Measurements from ENCODE around the gene MAEA.

The MAEA gene

DNA sequence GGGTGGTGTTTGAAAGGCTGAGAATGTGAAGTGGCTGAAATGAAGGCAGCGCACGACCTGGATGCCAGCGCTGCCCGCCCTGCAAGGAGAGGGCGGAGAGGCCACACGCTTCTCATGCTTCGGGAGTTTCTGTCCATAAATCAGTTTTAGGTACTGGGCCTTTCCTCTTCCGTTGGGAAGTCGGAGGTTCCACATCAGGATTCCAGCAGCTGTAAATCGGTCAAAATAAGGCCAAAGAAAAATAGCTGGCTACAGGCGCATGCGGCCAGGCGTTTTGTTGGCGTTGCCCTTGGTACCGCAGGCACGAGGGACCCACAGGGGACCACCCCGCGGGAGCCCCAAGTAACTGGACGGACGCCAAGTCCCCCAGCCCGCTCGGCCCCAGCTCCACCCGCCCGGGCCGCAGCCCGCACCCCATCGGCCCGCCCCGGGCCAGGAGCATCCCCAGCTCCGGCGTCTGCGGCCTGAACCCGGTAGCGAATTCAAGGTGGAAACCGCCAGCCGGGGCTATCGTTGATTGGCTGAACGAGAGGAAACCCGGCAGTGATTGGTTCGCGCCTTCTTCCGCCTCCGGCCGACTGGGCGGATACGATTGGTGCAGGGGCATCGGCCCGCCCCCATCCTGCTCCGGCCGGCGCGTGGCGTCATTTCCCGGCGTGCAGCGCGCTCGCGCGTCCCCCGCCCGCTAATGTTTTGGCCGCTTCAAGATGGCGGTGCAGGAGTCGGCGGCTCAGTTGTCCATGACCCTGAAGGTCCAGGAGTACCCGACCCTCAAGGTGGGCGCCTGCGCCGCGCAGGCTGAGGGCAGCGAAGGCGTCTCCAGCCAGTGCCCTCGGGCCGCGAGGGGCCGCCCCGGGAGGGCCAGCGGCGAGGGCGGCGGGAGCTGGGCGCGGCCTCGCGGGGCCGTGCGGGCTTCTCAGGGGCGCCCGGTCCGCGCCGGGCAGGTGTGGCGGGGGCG, at the start of gene MAEA:
Gene MAEA (plus strand): TSS at position 685 of the 958 bp plus-strand sequence. CDS start 23 bp downstream, at position 708.
- Mint-ChIP-seq H3K36me3 (no peaks in the 10 kb centered on the region), H3K27me3 (no peaks in the 10 kb centered on the region), H3K4me3 (peak within 1 kb of the TSS; percentile 96), H3K9me3 (ENCODE audit: low read depth) (no peaks in the 10 kb centered on the region), H3K27ac (peak within 1 kb of the TSS; percentile 88), H3K4me1 (ENCODE audit: low read depth) (peaks cover 40% of the 10 kb centered on the region)

DNA sequence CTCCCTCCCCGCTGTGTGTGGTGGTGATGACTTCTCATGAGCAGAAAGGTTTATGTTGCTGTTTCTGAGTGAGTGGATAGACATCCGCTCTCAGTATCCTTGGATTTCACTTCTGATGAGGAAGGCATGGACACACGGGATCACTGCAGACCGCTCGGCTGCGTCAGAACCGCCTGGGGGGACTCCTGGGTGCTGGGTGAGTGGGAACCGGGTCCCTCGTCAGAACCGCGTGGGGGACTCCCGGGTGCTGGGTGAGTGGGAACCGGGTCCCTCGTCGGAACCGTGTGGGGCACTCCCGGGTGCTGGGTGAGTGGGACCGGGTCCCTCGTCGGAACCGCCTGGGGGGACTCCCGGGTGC, 49.8 kb upstream of the MAEA start:
- Mint-ChIP-seq H3K36me3 (no peaks in the 10 kb centered on the region), H3K27ac (no peak overlapping the region), H3K4me3 (no peak overlapping the region), H3K4me1 (ENCODE audit: low read depth) (peaks cover 26% of the 10 kb centered on the region), H3K27me3 (no peaks in the 10 kb centered on the region), H3K9me3 (ENCODE audit: low read depth) (no peaks in the 10 kb centered on the region)

DNA sequence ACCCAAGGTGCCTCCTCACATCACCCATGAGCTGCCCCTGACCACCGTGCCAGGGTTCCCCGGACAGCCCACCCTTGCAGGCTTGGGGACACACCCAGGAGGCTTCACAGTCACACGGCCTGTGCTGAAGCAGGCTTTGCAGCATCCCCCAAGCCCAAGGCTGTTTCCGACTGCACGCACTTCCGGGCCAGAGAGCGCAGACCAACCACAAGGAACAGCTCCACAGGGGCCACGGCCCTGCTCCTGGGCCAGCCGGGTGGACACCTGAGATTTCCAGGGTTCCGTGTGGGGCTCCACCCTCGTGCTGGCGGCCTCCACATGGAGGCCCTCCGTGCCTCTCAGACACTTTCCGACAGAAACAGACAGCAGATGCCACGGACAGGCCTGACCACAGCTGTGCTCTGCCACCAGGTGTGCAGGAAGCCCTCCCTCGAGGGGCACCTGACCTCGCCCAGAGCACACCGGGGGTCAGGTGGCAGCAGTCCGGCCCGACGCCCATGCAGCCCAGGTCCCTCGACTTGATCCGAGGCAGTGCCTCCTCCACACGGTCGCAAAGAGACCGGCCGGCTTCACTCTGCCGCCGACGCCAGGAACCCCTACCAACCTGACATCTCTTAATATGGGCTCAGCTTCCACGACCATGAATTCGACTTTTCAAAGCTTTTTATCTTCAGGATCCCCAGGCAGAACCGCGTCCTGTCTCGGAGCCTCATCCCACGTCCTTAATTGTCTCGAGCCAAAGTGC, 48.8 kb upstream of the MAEA start:
- Mint-ChIP-seq H3K4me1 (ENCODE audit: low read depth) (peaks cover 34% of the 10 kb centered on the region), H3K9me3 (ENCODE audit: low read depth) (no peaks in the 10 kb centered on the region), H3K27me3 (no peaks in the 10 kb centered on the region), H3K36me3 (no peaks in the 10 kb centered on the region), H3K27ac (no peak overlapping the region), H3K4me3 (no peak overlapping the region)

DNA sequence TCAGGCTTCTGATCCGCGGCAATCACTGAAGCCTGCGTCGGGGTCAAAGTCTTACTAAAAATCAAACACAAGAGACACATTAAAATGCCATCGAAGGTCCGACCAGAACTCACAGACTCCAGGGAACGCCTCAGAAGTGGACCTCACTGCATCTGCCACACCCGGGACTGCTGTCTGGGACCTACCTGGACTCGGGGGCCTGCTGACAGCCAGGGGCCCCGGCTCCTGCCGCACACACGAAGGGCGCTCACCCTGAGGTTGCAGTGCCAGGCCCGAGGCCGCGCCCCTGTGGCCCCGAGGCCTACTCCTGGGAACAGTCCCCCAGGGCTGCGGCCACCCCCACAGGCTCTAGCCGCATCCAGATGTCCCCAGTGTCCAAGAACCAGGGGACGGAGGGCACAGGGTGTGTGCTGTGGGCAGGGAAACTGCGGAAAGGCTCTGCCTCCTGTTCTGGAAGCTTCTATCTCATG, 48.2 kb upstream of the MAEA start:
- no peaks in the 10 kb centered on the region for H3K27me3 Mint-ChIP-seq
- no peak overlapping the region for H3K27ac Mint-ChIP-seq
- H3K36me3 Mint-ChIP-seq, result no peaks in the 10 kb centered on the region
- no peaks in the 10 kb centered on the region for H3K9me3 Mint-ChIP-seq (ENCODE audit: low read depth)
- H3K4me3 Mint-ChIP-seq, result no peak overlapping the region
- H3K4me1 Mint-ChIP-seq (ENCODE audit: low read depth), result peaks cover 40% of the 10 kb centered on the region

DNA sequence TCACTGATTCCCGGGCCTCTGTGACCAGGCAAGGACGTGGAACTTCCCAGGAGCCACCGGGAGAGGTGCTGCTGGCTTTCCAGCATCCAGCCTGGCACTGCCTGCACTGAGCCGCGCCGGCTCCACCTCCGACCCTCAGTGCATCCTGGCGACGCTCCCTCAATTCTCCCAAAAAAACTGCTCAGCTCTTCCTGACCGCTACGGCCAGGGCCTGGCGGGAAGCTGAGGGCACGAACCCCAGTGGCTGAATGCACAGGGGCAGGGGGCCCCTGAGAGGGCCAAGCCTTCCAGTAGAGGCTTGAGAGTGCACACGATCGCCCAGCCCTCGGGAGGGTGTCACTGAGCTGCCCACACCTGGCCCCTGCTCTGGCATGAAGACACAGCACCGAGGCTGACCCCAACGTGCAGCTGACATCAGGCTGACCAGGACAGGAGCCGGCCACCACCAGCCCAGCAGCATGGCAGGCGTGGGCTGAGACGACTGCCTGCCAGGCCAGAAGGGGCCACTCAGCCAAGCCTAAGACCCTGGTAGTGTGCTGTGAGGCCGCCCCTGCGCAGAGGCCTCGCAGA, 47.7 kb upstream of the MAEA start:
- H3K9me3 Mint-ChIP-seq (ENCODE audit: low read depth), result no peaks in the 10 kb centered on the region
- H3K4me3 Mint-ChIP-seq, result no peak overlapping the region
- no peak overlapping the region for H3K27ac Mint-ChIP-seq
- H3K4me1 Mint-ChIP-seq (ENCODE audit: low read depth), result peaks cover 45% of the 10 kb centered on the region
- no peaks in the 10 kb centered on the region for H3K36me3 Mint-ChIP-seq
- H3K27me3 Mint-ChIP-seq, result no peaks in the 10 kb centered on the region

DNA sequence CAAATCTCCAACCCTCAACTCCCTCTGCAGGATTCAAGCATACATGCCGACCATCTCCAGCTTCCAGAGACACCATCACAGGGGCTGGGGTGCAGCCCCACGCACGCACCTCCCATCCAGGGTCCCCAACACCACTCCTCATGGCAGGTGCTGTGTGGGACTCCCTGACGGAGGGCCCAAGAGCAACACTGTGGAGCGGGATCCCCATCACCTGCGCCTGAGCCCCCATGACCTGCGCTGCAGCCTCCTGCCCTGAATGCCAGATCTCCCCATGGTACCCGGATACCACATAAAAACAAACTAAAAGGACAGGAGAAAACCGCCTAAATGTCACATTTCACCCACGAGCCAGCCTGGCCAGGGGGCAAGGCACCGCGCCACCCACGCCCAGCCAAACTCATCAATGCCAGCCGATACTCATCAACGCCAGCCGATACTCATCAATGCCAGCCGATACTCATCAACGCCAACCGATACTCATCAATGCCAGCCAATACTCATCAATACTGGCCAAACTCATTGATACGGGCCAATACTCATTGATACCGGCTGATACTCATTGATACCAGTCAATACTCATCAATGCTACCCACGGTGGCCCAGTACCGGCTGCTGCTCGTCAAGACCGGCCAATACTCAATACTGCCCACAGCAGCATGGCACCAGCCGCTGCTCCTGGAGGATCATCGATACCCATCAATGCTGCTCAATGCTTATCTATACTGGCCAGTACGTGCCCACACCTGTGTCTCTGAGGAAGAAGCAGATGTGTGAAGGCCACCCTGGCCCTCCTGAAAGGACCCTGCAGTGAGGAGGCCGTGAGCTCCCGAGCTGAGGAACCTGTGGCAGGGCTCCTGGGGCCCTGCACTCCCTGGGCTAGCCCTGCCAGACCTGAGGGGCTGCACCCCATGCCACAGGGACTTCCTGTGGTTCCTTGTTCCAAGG, 46.9 kb upstream of the MAEA start:
- Mint-ChIP-seq H3K27ac (peak overlapping the region; percentile 76), H3K27me3 (no peaks in the 10 kb centered on the region), H3K4me1 (ENCODE audit: low read depth) (peaks cover 47% of the 10 kb centered on the region), H3K9me3 (ENCODE audit: low read depth) (no peaks in the 10 kb centered on the region), H3K36me3 (no peaks in the 10 kb centered on the region), H3K4me3 (peak overlapping the region; percentile 6)

DNA sequence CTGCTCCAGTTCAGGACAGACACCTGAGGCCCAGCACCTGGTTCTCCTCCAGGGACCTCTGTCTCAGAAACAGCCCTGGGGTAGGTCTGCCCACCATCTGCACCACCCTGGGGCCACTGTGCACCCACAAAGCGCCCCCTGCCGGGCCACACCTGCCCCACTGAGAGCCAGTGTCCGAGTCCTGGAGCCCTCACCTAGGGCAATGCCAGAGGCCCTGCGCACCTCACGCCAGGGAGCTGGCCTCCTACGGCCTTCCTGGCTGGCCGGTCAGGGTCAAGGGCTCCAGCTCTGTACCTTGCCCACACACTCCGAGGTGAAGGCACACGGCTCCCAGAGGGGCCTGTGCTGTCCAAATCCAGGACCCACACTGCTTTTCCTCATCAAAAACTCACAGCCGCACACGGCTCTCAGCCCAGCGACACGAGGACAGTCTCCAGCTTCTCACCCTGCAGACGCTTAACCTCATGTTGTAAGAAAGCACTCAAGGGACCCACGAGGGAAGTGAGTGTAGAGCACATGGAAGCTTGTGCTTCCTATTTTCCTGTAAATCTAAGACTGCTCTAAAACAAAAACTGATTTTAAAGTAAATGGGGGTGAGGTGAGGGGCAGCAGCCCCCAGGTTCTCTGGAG, 46.1 kb upstream of the MAEA start:
- Mint-ChIP-seq H3K9me3 (ENCODE audit: low read depth) (no peaks in the 10 kb centered on the region), H3K36me3 (no peaks in the 10 kb centered on the region), H3K4me3 (peak overlapping the region; percentile 46), H3K27ac (peak overlapping the region; percentile 50), H3K4me1 (ENCODE audit: low read depth) (peaks cover 47% of the 10 kb centered on the region), H3K27me3 (no peaks in the 10 kb centered on the region)

DNA sequence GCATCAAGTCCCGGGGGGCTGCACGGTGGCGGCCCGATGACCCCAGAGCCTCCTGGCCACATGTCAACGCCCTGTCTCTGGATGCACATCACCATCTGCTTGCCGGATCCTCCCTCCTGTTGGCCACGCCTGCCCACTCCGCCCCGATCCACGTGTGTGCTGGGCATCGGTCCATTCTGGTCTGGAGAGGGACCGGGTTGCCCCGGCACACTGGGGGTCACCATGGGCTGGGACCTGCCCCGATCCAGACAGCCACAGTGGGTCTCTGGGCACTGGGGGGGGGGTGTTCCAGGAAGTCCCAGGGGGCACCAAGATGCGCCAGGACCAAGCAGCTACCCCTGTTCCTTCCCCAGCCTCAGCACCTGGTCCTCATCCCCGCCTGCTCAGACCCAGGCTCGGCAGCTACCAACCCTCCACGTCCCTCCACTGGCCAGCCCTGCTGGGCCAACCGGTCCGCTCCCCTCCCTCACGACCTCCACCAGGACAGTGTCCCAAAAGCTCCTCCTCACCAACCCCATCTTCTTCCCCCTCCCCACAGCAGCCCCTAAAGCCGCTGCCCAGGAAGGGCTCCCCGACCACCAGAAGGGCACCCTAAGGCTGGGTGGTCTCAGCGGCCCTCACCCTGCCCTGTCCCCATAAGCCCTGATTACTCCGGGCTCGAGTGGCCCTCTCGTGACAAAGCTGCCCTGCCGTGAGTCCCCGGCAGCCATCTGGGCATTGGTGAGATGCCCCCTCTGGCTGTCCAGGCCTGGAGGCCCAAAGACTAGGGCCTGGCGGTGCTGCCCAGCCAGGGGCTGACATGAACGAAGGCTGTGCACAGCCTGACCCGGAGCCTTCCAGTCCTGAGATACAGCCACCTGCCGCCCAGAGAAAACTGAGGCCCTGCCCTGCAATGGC, 45.4 kb upstream of the MAEA start:
- no peaks in the 10 kb centered on the region for H3K9me3 Mint-ChIP-seq (ENCODE audit: low read depth)
- H3K4me3 Mint-ChIP-seq, result peak overlapping the region; percentile 60
- peaks cover 47% of the 10 kb centered on the region for H3K4me1 Mint-ChIP-seq (ENCODE audit: low read depth)
- H3K27ac Mint-ChIP-seq, result peak overlapping the region; percentile 73
- H3K27me3 Mint-ChIP-seq, result no peaks in the 10 kb centered on the region
- no peaks in the 10 kb centered on the region for H3K36me3 Mint-ChIP-seq

DNA sequence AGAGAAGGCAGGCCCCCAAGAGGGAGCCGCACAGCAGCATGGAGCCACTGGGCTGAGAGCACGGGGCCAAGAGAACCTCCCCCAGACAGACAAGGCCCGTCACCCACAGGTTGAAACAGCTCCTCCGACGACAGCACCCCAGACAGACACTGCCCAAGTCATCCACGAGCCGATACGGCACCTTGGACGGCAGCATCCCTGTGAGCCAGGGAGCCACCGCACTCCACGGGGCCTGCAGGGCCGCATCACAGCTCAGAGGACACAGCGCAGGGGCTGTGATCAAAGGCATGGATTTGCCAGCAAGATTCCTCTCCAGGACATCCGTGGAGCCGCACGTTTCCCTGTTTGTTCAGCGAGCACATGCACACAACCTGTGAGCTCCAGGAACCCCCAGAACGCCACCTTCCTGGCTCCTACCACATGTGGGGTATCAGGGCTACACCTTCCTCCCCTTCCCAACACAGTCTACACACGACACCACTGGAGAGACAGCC, 44.7 kb upstream of the MAEA start:
- Mint-ChIP-seq H3K4me1 (ENCODE audit: low read depth) (peaks cover 47% of the 10 kb centered on the region), H3K9me3 (ENCODE audit: low read depth) (no peaks in the 10 kb centered on the region), H3K27me3 (no peaks in the 10 kb centered on the region), H3K36me3 (no peaks in the 10 kb centered on the region), H3K4me3 (peak overlapping the region; percentile 60), H3K27ac (peak overlapping the region; percentile 73)

DNA sequence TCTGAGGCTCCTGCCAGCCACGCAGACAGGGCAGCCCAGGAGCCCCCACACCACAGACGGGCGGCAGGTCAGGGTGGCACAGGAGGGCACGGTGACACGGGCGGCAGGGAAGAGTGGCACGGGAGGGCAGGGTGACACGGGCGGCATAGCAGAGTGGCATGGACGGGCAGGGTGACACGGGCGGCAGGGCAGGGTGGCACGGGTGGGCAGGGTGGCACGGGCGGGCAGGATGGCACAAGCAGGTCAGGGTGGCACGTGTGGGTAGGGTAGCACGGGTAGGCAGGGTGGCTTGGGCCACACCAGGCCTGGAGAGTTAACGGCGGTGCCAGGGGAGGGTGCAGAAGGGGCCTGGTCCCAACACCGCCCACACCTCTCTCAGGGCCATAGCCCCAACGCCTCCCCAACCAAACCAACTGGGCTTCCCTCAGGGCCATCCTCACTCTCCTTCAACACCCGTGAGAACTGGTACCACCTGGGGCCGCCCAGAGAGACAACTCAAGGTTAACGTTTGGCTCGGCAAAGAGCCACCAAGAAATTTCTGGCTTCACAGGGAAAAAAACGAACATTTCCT, 44.1 kb upstream of the MAEA start:
- Mint-ChIP-seq H3K4me1 (ENCODE audit: low read depth) (peaks cover 52% of the 10 kb centered on the region), H3K27ac (peak overlapping the region; percentile 50), H3K9me3 (ENCODE audit: low read depth) (no peaks in the 10 kb centered on the region), H3K4me3 (peak overlapping the region; percentile 90), H3K36me3 (no peaks in the 10 kb centered on the region), H3K27me3 (no peaks in the 10 kb centered on the region)

DNA sequence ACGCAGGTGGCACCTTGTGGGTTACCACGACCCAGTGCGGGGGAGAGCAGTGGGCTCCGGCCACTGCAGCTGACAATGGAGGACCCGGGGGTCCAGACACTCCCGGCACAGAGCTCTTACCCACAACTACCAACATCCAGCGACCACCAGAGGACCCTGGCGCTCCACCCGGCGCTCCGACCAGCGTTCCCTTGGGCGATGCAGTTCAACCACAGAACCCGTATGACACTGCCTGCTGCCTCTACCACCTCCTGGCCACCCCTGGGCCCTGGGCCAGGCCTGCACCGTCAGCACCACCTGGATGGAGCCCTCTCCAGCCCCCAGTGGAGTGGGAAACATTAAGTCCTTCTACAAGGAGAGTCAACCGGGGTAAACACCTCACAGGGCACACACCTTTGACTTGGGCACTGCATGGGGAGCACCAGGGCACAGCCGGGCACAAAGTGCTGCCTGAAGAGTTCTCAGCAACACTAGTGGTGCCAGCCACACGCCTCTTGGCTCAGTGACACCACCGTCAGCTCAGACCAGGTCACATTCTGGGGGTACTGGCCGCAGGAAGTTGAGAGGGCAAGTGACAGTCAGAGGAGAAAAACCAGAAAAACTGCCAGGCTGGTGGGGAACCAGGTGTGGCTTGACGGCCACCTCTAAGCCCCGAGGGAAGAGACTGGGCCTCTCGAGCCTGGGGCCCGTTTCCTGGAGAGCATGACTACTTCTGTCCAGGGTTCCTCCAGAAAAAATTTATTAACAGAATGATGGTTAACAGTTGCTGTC, 43.4 kb upstream of the MAEA start:
- H3K4me3 Mint-ChIP-seq, result peak overlapping the region; percentile 90

More for the DNA sequence above, 43.4 kb upstream of the MAEA start:
- Mint-ChIP-seq H3K4me1 (ENCODE audit: low read depth) (peaks cover 59% of the 10 kb centered on the region), H3K36me3 (no peaks in the 10 kb centered on the region), H3K27me3 (no peaks in the 10 kb centered on the region), H3K9me3 (ENCODE audit: low read depth) (no peaks in the 10 kb centered on the region), H3K27ac (peak overlapping the region; percentile 90)
